Keratinocyte (primary cell): ENCODE results near the gene PKHD1.

Experiments used
- CTCF ChIP-seq, 3 experiments: IDR thresholded peaks in 1 of 3; conservative IDR thresholded peaks in 1 of 3; optimal IDR thresholded peaks in 1 of 3; 2 replicates in 2 of 3; 3 replicates in 1 of 3; pipeline versions ENCODE3 to v1.5.1; 2011; ENCODE audit warnings: low read length in 3 of 3, mild to moderate bottlenecking in 3 of 3, moderate library complexity in 2 of 3, control low read depth in 1 of 3, inconsistent platforms in 1 of 3; ENCODE audit not compliant: insufficient read depth in 2 of 3; ENCODE audit errors: extremely low read depth in 1 of 3
- EZH2 ChIP-seq: IDR thresholded peaks from one replicate; pipeline ENCODE4 v1.6.1; 2012; ENCODE audit warnings: inconsistent platforms, mild to moderate bottlenecking, low read length, moderate library complexity

GRCh38 chr6:51617751-51618150 is 469.7 kb downstream of the PKHD1 start:
- no peak for TF ChIP-seq CTCF (optimal IDR thresholded peaks at IDR 0.05 in 1 of 3, IDR thresholded peaks at IDR 0.05 in 1 of 3, conservative IDR thresholded peaks at IDR 0.05 in 1 of 3; ENCODE audit: extremely low read depth in 1 of 3, insufficient read depth in 2 of 3, low read length in 3 of 3)
- TF ChIP-seq EZH2, result no peak
